GM18520 (cell line): ENCODE measurements around the gene VDR.
"Not testable (repeated sequence)": the region's sequence is repeated elsewhere in the genome, so short reads cannot be mapped to it uniquely, and the experiment has no call there.

Experiments used
- ATAC-seq: cut with Tn5 transposase; IDR thresholded peaks from one replicate; pipeline ENCODE4 v1.9.1; 2021; ENCODE audit not compliant: unreplicated experiment

The VDR gene

DNA sequence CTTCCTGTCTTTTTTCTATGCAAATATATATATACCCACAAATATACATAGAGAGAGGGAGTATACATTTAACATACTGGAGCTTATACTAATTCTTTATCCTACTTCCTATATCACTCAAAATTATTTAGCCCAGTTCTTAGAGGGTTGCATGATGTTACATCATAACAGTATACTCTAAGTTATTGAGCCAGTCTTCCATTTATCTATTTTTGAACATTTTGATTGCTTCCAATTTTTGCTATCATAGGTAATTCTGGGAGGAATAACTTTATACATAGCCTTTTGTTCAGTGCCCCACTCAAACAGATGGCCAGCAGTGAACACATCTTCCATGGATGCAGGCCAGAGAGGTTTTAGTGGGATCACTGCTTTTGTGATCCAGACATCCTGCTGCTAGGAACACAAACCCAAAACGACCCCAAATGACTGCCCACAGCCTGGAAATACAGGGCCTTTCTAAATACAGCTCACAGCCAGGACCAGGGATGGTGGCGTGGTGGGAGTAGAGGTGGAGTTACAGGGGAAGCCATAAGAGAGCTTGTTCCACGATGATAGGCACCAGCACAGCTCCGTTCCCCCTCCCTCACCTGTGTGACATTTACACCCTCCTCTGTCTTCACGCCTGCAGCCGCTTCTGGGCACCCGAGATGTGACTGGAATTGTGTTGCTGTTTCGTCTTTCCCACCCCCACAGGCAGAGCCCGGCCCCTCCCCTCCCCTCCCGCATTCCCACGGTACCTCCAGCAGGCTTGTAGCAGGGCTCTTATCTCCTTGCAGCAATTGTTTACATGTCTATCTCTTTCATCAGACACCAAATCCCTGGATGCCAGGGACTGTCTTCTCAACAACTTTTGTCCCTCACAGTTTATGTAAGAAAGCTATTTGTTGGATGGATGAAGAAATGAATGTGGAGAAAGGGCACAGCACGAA is 54.4 kb downstream of the VDR start:
- ATAC-seq = no peak

- no peak for ATAC-seq
These were observed 55.5 kb downstream of the VDR start for GRCh38 chr12:47849261-47849660.

DNA sequence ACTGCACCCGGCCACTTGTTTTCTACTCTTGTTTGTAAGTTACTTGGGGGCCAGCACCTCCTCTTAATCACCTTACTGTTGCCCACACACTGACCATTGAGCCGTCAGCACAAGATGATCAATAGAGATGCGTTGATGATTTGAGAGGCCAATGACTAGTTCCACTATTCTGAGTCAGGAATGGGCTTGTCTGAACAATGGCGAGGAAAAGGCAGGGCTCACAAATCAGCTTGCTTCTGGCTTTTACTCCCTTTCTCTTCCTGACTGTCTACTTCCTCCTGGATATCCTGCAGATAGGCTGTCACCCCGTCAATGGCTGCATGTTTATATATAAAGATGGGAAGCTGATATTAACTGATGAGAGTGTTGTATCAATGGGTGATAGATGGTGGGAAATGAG is 55.9 kb downstream of the VDR start:
- ATAC-seq = no peak

DNA sequence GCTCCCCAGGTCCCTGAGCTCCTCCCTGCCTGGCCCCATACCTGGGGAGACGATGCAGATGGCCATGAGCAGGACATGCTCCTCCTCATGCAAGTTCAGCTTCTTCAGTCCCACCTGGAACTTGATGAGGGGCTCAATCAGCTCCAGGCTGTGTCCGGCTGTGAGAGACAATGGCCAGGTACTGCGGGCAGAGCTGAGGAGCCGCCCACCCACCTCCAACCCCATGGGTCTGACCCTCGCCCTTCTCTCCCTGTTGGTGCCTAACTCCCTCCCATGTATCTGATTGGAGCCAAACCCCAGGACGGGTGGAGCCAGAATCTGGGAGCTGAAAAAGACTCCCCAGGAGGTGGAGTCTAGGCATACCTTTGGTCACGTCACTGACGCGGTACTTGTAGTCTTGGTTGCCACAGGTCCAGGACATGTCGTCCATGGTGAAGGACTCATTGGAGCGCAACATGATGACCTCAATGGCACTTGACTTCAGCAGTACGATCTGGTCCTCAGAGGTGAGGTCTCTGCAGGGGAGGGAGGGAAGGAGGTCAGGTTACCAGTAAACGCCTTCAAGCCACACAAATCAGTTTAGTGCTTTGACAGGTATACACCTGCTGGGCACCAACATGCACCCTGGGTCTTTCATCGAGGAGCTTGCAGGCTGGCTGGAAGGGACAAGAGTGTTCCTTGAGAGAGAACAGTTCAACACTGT is 58.3 kb downstream of the VDR start:
- no peak for ATAC-seq

GRCh38 chr12:47845081-47845480 is 59.7 kb downstream of the VDR start:
- no peak for ATAC-seq

- no peak for ATAC-seq
These were observed 60.4 kb downstream of the VDR start for GRCh38 chr12:47844264-47845019.

- ATAC-seq = no peak
These were observed 61.4 kb downstream of the VDR start for GRCh38 chr12:47843226-47843980.

DNA sequence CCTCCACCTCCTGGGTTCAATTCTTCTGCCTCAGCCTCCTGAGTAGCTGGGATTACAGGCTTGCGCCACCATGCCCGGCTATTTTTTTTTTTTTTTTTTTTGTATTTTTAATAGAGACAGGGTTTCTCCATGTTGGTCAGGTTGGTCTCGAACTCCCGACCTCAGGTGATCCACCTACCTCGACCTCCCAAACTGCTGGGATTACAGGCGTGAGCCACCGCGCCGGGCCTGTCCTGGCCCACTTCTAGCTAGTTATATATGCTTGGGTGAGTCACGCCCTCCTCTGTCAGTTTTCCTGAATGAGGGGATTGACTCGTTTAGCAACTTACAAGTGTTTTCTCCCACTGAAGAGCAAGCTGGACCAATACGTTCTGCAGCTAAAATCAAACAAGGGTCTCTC is 62.3 kb downstream of the VDR start:
- not testable (repeated sequence) for ATAC-seq

- ATAC-seq = no peak
These were observed 62.9 kb downstream of the VDR start for GRCh38 chr12:47841910-47842309.

GRCh38 chr12:47841501-47841900 is 63.3 kb downstream of the VDR start:
- ATAC-seq = no peak

GRCh38 chr12:47840571-47840970 is 64.2 kb downstream of the VDR start:
- ATAC-seq = no peak

DNA sequence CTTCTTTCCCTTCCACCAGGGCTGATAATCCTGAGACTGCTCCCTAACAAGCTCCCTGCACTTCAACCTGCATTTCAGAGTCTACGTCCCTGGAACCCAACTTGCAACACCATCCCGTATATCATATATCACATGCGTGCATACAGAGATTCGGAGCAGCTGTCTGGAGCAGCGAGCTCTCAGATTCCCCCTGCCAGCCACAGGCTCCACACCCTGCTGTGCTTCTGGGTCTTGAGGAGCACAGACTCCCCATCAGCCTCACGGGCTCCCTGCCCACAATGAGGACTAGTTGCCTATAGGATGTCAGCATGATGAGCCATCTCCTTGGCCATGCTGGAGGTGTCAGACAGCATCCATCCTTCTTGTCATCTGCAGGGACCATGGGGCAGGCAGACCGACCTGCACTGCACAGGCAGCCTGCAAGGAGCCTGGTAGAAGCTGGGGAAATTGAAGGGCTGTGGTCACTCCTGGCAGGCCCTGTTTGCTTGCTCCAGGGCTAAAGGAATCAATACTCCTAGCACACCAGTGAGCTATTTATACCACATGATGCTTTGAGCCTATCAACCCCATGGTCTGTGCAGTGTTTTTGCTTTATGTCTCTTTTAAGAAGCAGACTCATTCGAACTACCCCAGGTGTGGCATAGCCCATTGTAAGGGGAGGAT is 65.4 kb downstream of the VDR start:
- ATAC-seq = no peak

DNA sequence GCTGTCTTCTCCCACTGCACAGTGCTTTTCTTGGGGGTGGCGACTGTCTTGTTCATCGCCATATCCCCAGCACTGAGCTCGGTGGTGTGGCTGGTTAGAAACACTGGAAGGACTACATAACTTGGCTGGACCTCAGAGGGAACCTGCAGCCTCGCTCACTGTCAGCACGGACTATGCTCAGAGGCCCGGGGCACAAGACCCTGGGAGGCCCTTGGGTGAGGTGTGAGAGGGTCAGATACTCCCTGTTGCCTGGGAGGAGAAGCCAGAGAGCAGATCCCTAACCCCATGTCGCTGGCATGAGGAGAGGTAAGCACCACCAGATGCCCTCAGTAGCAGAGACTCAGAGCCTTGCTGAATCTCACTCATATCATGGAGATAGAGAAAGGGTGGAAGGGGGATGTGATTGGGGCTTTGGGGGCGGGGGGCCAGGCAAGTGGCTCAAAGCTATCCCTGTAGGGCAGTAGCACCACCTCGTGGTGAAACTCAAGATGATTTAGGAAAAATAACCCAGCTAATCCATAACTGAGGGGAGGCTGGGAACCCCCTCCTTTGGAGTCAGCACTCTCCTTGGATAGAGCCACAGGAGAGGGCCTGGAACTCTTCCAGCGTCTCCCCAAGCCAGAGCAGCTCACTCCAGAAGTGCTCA is 66.4 kb downstream of the VDR start:
- no peak for ATAC-seq

DNA sequence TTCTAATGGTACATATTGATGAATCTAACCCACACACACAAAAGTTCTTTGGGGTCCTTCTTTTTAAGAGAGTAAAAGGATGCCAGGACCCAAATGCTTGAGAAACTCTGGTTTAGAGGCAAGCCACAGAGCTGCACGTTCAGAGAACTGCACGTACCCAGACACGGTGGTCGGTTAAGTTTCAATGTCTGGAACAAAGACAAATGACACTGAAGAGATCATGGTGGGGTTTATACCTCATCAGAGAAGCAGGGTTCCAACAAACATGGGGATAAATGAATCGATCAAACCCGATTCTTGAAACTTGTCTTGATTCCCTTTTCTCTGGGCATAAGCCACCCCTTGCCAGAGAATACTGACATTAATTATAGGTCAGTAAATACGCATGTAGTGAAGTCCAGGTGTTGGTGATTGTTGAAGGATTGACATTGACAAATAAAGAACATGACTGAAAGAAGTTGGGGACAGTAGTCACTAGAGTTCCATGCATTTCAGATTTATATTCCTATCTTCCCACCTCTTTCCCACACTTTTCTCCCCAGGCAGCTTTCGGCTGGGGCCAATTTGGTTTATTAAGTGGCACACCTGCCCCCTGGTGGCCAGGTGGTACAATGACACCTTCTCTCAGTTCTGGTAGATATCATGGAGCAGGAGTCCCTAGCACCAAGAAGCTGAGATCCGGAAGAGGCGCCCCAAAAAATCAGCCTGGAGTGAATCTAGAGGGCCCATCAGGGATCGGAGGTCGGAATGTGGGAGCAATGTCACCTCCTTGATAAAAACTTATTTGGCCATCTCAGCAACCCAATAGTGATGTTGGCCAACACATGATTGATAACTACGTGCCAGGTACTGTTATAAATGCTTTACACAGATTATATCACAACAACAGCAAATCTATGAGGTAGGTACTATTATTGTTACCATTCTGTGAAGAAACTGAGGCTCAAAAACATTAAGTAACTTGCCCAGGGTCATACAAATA is 67.3 kb downstream of the VDR start:
- ATAC-seq = no peak

- ATAC-seq = no peak
These were observed 69.0 kb downstream of the VDR start for GRCh38 chr12:47835831-47836155.

GRCh38 chr12:47835006-47835830 is 69.6 kb downstream of the VDR start:
- no peak for ATAC-seq

- no peak for ATAC-seq
These were observed 70.4 kb downstream of the VDR start for GRCh38 chr12:47834199-47834903.
